CD4-positive, alpha-beta T cell treated with Interleukin-4 for 4 hours (primary cell): ENCODE results near the gene RAC3.

Source experiments
- DNase-seq: peaks from one replicate; pipeline ENCODE4 v3.0.0-alpha.2; 2020

RAC3 gene

GRCh38 chr17:82079001-82079677, 47.7 kb downstream of the RAC3 start:
- no peak for DNase-seq

- no peak for DNase-seq
These were observed 48.7 kb downstream of the RAC3 start for GRCh38 chr17:82080048-82080788.

GRCh38 chr17:82080789-82081464, 49.4 kb downstream of the RAC3 start:
- no peak for DNase-seq

GRCh38 chr17:82081546-82081945, 50.1 kb downstream of the RAC3 start:
- no peak for DNase-seq

GRCh38 chr17:82081966-82082365, 50.5 kb downstream of the RAC3 start:
- DNase-seq, result no peak

GRCh38 chr17:82082456-82082855, 51.0 kb downstream of the RAC3 start:
- DNase-seq, result no peak

- DNase-seq, result no peak
These were observed 51.5 kb downstream of the RAC3 start for GRCh38 chr17:82083009-82083408.
